ENCODE data around the gene ACSM6. TPM values are rescaled to one million over a fixed set of nuclear protein-coding genes. Genes with fewer than 3 reads are reported as not detected.

The ACSM6 gene
- total RNA-seq, 1 experiment from 2014 or later: not detected

- no peak for DNase-seq (ENCODE audit: low spot score)
- Histone ChIP-seq H3K27ac (ENCODE audit: low read depth, low read length, poor library complexity, severe bottlenecking) (no peak overlapping the region), H3K4me3 (ENCODE audit: low read depth, low read length, poor library complexity, severe bottlenecking) (no peak overlapping the region), H3K4me1 (ENCODE audit: insufficient read depth, low read length, poor library complexity, severe bottlenecking) (no peaks in the 10 kb centered on the region), H3K9me3 (ENCODE audit: low read depth, low read length, poor library complexity, severe bottlenecking) (no peaks in the 10 kb centered on the region), H3K36me3 (ENCODE audit: insufficient read depth, low read length, poor library complexity, severe bottlenecking) (no peaks in the 10 kb centered on the region), H3K27me3 (replicated peaks; ENCODE audit: insufficient read depth, low read depth, low read length, poor library complexity) (peaks cover 4% of the 10 kb centered on the region)
- CTCF ChIA-PET: no interaction called here
- intact Hi-C loops (cut with micrococcal nuclease; ENCODE audit: unreplicated experiment): no loop called here
- TF ChIP-seq CTCF (conservative IDR thresholded peaks at IDR 0.05; ENCODE audit: low read depth, low read length): no peak
- no peak for TF ChIP-seq EZH2 (IDR thresholded peaks at IDR 0.05; ENCODE audit: borderline replicate concordance, low read depth, low read length, poor library complexity, severe bottlenecking)
- POLR2A ChIA-PET (ENCODE audit: low non-redundant PET): no interaction called here
- BruUV-seq (replicated peaks): no TSS peak
Measured at GRCh38 chr10:95263864-95264226, 69.8 kb downstream of the ACSM6 start.

- ChIA-PET CTCF (interaction anchor here (0.6 kb wide), 1 partner anchor 19 kb away, joined by 6 read pairs; no protein-coding TSS in a partner anchor), POLR2A (ENCODE audit: low non-redundant PET) (interaction anchor here (0.6 kb wide), 1 partner anchor 101 kb away, joined by 8 read pairs; no protein-coding TSS in a partner anchor)
- Histone ChIP-seq H3K4me1 (ENCODE audit: insufficient read depth, low read length, poor library complexity, severe bottlenecking) (no peaks in the 10 kb centered on the region), H3K4me3 (ENCODE audit: low read depth, low read length, poor library complexity, severe bottlenecking) (no peak overlapping the region), H3K36me3 (ENCODE audit: insufficient read depth, low read length, poor library complexity, severe bottlenecking) (no peaks in the 10 kb centered on the region), H3K27ac (ENCODE audit: low read depth, low read length, poor library complexity, severe bottlenecking) (no peak overlapping the region), H3K9me3 (ENCODE audit: low read depth, low read length, poor library complexity, severe bottlenecking) (no peaks in the 10 kb centered on the region), H3K27me3 (replicated peaks; ENCODE audit: insufficient read depth, low read depth, low read length, poor library complexity) (peaks cover 4% of the 10 kb centered on the region)
- TF ChIP-seq EZH2 (IDR thresholded peaks at IDR 0.05; ENCODE audit: borderline replicate concordance, low read depth, low read length, poor library complexity, severe bottlenecking) (no peak), CTCF (conservative IDR thresholded peaks at IDR 0.05; ENCODE audit: low read depth, low read length) (no peak)
- no TSS peak for BruUV-seq (replicated peaks)
- DNase-seq (ENCODE audit: low spot score): no peak
- intact Hi-C loops (cut with micrococcal nuclease; ENCODE audit: unreplicated experiment): no loop called here
Measured at GRCh38 chr10:95264227-95265051, 70.4 kb downstream of the ACSM6 start.

GRCh38 chr10:95265572-95265971, 71.5 kb downstream of the ACSM6 start:
- ChIA-PET CTCF (no interaction called here), POLR2A (ENCODE audit: low non-redundant PET) (no interaction called here)
- no peaks in the 10 kb centered on the region for H3K4me1 ChIP-seq (ENCODE audit: insufficient read depth, low read length, poor library complexity, severe bottlenecking)
- no peak for DNase-seq (ENCODE audit: low spot score)
- TF ChIP-seq CTCF (conservative IDR thresholded peaks at IDR 0.05; ENCODE audit: low read depth, low read length) (no peak), EZH2 (IDR thresholded peaks at IDR 0.05; ENCODE audit: borderline replicate concordance, low read depth, low read length, poor library complexity, severe bottlenecking) (no peak)
- no TSS peak for BruUV-seq (replicated peaks)
- H3K4me3 ChIP-seq (ENCODE audit: low read depth, low read length, poor library complexity, severe bottlenecking): no peak overlapping the region
- H3K27ac ChIP-seq (ENCODE audit: low read depth, low read length, poor library complexity, severe bottlenecking): no peak overlapping the region
- H3K27me3 ChIP-seq (replicated peaks; ENCODE audit: insufficient read depth, low read depth, low read length, poor library complexity): peaks cover 4% of the 10 kb centered on the region
- intact Hi-C loops (cut with micrococcal nuclease; ENCODE audit: unreplicated experiment): no loop called here
- H3K9me3 ChIP-seq (ENCODE audit: low read depth, low read length, poor library complexity, severe bottlenecking): no peaks in the 10 kb centered on the region
- H3K36me3 ChIP-seq (ENCODE audit: insufficient read depth, low read length, poor library complexity, severe bottlenecking): no peaks in the 10 kb centered on the region

Data from A673 (cell line).